ENCODE results near the gene PPIH.

GRCh38 chr1:42618866-42619265 lies 39.4 kb upstream of the PPIH start:
- no peak for TF ChIP-seq CTCF (conservative IDR thresholded peaks at IDR 0.05; ENCODE audit: low read depth, low read length)
- no peak for TF ChIP-seq EZH2 (IDR thresholded peaks at IDR 0.05; ENCODE audit: borderline replicate concordance, low read depth, low read length, poor library complexity, severe bottlenecking)
